ENCODE measurements around the gene WDR37.
A peak's percentile ranks its signal among the peaks of the same experiment; 100 is the strongest.

WDR37 gene

GRCh38 chr10:1109795-1110673 lies 53.8 kb downstream of the WDR37 start:
- peak; percentile 84 for TF ChIP-seq CTCF (IDR thresholded peaks at IDR 0.05; ENCODE audit: insufficient read depth, low read length, missing control alignments)
- no peak overlapping the region for H3K4me3 ChIP-seq (ENCODE audit: low read depth, low read length)
- ChIA-PET CTCF (interaction anchor here (0.6 to 2.8 kb wide), 6 partner anchors 10 to 1934 kb away, joined by 3 to 37 read pairs (median 4); no protein-coding TSS in a partner anchor), POLR2A (no interaction called here)
- DNase-seq (ENCODE audit: low read depth, low spot score), result peak; percentile 49

DNA sequence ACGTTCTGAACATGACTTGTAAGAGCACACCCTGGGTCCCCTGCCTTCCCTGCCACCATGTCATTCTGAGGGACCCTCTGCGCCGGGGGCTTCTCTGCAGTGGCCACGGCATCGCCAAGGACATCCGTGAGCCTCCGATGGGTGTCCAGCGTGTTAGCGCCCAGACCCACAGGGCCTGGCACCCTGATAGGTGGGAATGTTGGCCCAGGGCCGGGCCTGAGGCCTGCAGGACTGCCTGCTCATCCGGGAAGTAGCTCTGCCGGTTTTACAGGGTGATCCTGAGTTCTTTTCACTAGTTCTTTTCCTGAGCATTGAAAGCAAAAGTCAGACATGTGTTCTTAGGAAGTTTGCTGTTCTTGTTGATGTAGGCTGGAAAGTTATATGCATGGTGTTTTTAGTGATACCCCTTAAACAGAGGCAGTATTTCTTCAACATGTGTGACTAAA lies 54.5 kb downstream of the WDR37 start:
- POLR2A ChIA-PET, result no interaction called here
- H3K4me3 ChIP-seq (ENCODE audit: low read depth, low read length), result no peak overlapping the region
- CTCF ChIA-PET, result interaction anchor here (0.7 to 2.8 kb wide), 6 partner anchors 9 to 1933 kb away, joined by 3 to 37 read pairs (median 4); no protein-coding TSS in a partner anchor
- no peak for TF ChIP-seq CTCF (IDR thresholded peaks at IDR 0.05; ENCODE audit: insufficient read depth, low read length, missing control alignments)
- DNase-seq (ENCODE audit: low read depth, low spot score), result no peak

DNA sequence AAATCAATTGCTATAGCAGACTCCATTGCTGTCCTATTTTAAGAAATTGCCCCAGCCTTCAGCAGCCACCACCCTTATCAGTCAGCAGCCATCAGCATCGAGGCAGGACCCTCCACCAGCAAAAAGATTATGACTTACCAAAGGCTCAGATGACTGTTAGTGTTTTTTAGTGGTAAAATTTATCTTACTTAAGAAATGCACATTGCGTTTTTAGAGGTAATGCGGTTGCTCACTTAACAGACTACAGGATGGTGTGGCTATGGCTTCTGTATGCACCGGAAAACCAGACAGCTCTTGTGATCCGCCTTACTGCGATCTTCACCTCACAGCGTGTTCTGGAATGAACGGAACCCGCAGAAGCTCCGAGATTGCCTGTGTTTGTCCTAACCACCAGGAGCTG lies 58.1 kb downstream of the WDR37 start:
- no peak for DNase-seq (ENCODE audit: low read depth, low spot score)
- ChIA-PET POLR2A (no interaction called here), CTCF (no interaction called here)
- no peak overlapping the region for H3K4me3 ChIP-seq (ENCODE audit: low read depth, low read length)
- no peak for TF ChIP-seq CTCF (IDR thresholded peaks at IDR 0.05; ENCODE audit: insufficient read depth, low read length, missing control alignments)

DNA sequence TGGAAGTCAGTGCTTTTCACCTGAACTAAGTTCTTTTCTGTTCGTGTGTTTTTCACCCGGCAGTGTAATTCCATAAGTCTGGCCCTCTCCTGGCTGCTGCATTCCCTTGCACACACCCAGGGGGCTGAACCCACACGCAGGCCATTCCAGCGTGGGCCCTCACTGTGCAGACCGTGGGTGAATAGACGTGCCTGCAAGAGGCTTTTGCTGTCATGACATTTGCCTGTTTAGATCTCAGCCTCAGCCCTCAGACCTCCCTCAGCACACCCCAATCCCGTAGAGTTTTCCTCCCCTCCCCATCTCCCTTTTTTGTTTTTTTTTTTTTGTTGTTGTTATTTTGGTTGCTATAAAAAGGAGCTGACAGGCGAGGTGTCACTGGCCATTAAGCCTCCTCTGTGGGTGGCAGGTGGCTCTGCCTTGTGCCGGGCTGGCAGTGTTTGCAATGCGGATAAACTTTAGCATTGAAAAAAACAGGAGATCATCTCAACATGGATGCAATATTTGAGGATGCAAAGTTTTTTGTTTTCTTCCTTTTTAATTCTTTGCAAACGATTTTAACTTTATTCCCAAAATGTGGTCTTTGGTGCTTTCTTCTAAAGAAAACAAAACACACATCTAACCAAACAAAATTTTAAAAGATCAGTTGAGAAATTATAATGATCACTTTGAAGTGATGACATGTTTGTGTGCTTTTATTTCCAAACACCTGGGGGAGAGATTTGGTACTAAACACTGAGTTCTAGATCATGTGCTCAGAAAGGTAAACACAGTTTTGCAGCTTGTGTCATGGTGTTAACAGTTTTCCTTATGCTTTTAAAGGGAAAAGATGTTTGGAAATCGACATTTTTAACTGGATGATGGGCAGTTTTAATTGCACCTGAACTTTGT lies 58.8 kb downstream of the WDR37 start:
- POLR2A ChIA-PET, result no interaction called here
- no peak for DNase-seq (ENCODE audit: low read depth, low spot score)
- TF ChIP-seq CTCF (IDR thresholded peaks at IDR 0.05; ENCODE audit: insufficient read depth, low read length, missing control alignments), result no peak
- no peak overlapping the region for H3K4me3 ChIP-seq (ENCODE audit: low read depth, low read length)
- CTCF ChIA-PET, result no interaction called here

GRCh38 chr10:1115607-1115955 lies 59.4 kb downstream of the WDR37 start:
- H3K4me3 ChIP-seq (ENCODE audit: low read depth, low read length), result no peak overlapping the region
- CTCF ChIA-PET, result no interaction called here
- DNase-seq (ENCODE audit: low read depth, low spot score), result no peak
- POLR2A ChIA-PET, result no interaction called here
- no peak for TF ChIP-seq CTCF (IDR thresholded peaks at IDR 0.05; ENCODE audit: insufficient read depth, low read length, missing control alignments)

- ChIA-PET POLR2A (no interaction called here), CTCF (no interaction called here)
- DNase-seq (ENCODE audit: low read depth, low spot score), result no peak
Measured at GRCh38 chr10:1116051-1116450, 59.9 kb downstream of the WDR37 start.

More at GRCh38 chr10:1116051-1116450, 59.9 kb downstream of the WDR37 start:
- no peak for TF ChIP-seq CTCF (IDR thresholded peaks at IDR 0.05; ENCODE audit: insufficient read depth, low read length, missing control alignments)
- no peak overlapping the region for H3K4me3 ChIP-seq (ENCODE audit: low read depth, low read length)

All from AG04449 (cell line).